Frontal cortex (tissue), 4 donors: ENCODE measurements around the gene STX18. TPM values are rescaled to one million over a fixed set of nuclear protein-coding genes. Genes with fewer than 3 reads are reported as not detected.

Source experiments
- DNase-seq, 2 donors: peaks; one replicate each; pipeline ENCODE4 v3.0.0; 2012; ENCODE audit warnings: low spot score in 2 of 2
- FAIRE-seq: peaks from 2 replicates; lab custom pipeline; 2012; peaks lifted over from hg19 to GRCh38; lab: Jason Lieb, UNC
- total RNA-seq: library from RNA; depleted of rRNA; stranded (reverse); fragments of >200 nt; gene quantifications from one replicate; pipeline ENCODE4 v1.2.3, GENCODE V29; 2014
- donor health status: control.
- donor health status: control.
- donor health status: control.

Gene STX18
- total RNA-seq, 1 donor from 2014 or later = 17.9 TPM

GRCh38 chr4:4413373-4413725 is 128.5 kb downstream of the STX18 start:
- DNase-seq (no peak), FAIRE-seq (no peak)

GRCh38 chr4:4412641-4413372 is 129.0 kb downstream of the STX18 start:
- FAIRE-seq = no peak
- DNase-seq = no peak

GRCh38 chr4:4411906-4412305 is 129.9 kb downstream of the STX18 start:
- no peak for DNase-seq
- no peak for FAIRE-seq

- DNase-seq (no peak), FAIRE-seq (no peak)
Observed at GRCh38 chr4:4410271-4410670, 131.6 kb downstream of the STX18 start.

- FAIRE-seq = no peak
- no peak for DNase-seq
Observed at GRCh38 chr4:4409416-4410115, 132.3 kb downstream of the STX18 start.

- FAIRE-seq (no peak), DNase-seq (no peak)
Observed at GRCh38 chr4:4408576-4409335, 133.1 kb downstream of the STX18 start.

- no peak for DNase-seq
- no peak for FAIRE-seq
Observed at GRCh38 chr4:4408132-4408523, 133.7 kb downstream of the STX18 start.

- no peak for DNase-seq
- no peak for FAIRE-seq
Observed at GRCh38 chr4:4407299-4408131, 134.3 kb downstream of the STX18 start.

GRCh38 chr4:4406455-4407298 is 135.2 kb downstream of the STX18 start:
- DNase-seq = no peak
- FAIRE-seq = no peak

GRCh38 chr4:4405358-4405962 is 136.4 kb downstream of the STX18 start:
- DNase-seq (no peak), FAIRE-seq (no peak)

- DNase-seq (no peak), FAIRE-seq (no peak)
Observed at GRCh38 chr4:4402966-4403365, 138.9 kb downstream of the STX18 start.

- DNase-seq = no peak
- no peak for FAIRE-seq
Observed at GRCh38 chr4:4401036-4401435, 140.8 kb downstream of the STX18 start.

- FAIRE-seq = no peak
- no peak for DNase-seq
Observed at GRCh38 chr4:4398430-4398829, 143.4 kb downstream of the STX18 start.

GRCh38 chr4:4397441-4397819 is 144.4 kb downstream of the STX18 start:
- FAIRE-seq (no peak), DNase-seq (no peak)

GRCh38 chr4:4396628-4397440 is 145.0 kb downstream of the STX18 start:
- no peak for FAIRE-seq
- DNase-seq = peak in 1 of 2 donors; percentile 35

GRCh38 chr4:4395849-4396627 is 145.8 kb downstream of the STX18 start:
- peak in 1 of 2 donors; percentile 49 for DNase-seq

GRCh38 chr4:4395371-4395770 is 146.5 kb downstream of the STX18 start:
- FAIRE-seq (no peak), DNase-seq (no peak)

More at GRCh38 chr4:4395849-4396627, 145.8 kb downstream of the STX18 start:
- FAIRE-seq = no peak
